Measurements from ENCODE around the gene CPLANE2. TPM values are rescaled to one million over a fixed set of nuclear protein-coding genes. Genes with fewer than 3 reads are reported as not detected.
"Not testable (repeated sequence)": the region's sequence is repeated elsewhere in the genome, so short reads cannot be mapped to it uniquely, and the experiment has no call there.

Gene CPLANE2
- total RNA-seq, 1 experiment from 2014 or later: 8.5 TPM

GRCh38 chr1:16209132-16209846 is 27.7 kb downstream of the CPLANE2 start:
- DNase-seq (ENCODE audit: low spot score): no peak

DNA sequence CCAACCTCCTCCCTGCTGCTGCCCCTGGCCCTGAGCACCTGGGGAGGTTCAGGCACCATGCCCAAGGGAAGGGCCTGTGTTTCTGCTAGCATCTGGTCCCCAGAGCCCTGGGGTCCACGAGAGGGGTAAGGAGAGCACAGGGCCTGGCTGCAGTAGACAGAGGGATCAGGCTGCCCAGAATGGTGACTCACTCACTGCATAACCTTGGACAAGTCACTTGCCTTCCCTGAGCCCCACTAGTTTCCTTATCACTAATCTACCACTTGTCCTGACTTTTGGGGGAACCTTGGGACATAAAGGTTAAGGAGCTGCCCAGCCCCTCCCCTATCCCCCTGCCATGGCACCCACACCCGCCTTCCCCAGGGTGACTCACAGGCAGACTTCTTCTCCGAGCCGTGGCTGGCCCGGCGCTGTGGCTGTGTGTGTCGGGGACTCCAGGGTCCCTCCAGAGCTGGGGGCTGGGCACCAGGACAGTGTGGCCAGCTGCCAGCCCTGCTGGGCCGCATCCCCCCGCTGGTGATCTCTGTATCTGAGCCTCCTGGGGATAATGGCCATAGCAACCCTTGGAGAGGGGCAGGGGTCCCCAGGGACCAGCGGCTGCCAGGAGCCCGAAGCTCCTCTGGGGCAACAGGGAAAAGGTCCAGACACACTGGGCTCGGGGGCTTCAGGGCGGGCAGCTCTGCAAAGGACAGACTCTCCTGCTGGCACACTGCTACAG is 28.6 kb downstream of the CPLANE2 start:
- DNase-seq (ENCODE audit: low spot score): no peak

DNA sequence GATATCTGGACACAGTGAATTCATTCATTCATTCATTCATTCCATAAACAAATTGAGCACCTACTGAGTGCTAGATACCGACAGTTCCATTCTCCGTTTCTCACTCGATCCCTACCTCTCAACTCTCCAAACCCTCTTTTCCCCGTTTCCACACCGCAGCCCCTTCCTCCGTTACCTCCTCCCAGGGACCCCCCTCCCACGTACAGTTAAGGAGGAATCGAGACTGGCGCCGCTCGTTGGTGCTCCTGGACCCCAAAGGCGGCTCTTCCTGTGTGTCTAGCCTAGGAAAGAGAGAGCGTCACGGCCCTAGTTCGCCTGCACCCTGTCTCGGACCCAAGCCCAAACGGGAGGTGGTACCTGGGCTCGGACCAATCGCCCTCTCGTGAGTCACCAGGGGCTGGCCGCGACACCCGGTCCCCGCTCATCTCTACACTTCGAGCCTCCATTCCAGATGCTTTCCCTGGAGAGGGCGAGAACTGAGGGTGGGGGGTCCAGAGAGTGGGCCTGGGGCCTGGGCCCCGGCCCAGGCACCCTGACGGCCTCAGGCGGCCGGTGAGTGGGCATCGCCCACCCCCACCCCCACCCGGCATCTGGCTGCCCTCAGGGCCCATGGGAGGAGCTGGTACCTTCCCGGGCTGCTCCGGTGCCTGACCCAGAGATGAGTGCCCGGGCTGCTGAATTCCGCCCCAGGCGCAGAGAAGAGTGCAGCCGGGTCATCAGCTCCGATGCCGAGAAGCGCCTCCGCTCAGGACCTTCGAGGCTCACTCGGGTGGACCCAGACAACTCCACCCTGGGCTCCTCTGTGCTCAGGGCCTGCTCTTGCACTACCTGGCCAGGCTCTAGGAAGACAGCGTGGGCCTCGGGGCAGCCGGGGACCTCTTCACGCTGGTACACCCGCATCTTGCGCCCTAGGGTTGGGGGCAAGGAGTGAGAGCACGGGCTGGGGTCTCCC is 29.4 kb downstream of the CPLANE2 start:
- DNase-seq (ENCODE audit: low spot score): no peak

- DNase-seq (ENCODE audit: low spot score): peak; percentile 96
Observed at GRCh38 chr1:16206547-16207317, 30.3 kb downstream of the CPLANE2 start.

DNA sequence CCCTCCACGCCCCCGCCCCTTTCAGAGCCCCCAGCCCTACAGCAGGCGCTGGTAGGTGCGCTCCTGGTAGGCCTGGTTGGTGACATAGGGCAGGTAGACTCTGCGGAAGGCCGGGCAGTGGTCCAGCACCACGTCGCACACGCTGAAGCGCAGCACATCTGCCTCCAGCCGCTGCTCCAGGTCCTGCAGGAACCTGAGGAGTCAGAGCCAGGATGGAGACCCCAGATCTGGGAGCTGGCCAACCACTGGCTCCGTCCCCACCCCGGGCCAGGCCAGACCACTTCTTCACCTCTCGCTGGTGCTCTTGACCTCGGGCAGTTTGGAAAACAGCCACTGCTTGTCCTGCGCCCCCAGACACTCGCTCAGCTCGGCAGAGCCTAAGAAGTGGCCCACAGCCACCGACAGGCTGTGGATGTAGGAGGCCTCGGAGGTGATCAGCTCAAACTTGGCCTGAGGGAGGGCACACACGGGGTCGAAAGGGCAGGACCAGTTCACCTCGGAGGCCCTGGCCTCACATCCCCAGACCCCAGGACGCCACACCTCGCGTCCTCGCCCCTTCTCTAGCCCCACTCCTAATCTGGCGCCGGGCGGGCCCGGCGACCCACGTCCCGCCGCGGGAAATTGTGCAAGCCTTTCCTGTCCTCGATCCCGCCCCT is 31.0 kb downstream of the CPLANE2 start:
- DNase-seq (ENCODE audit: low spot score): no peak

DNA sequence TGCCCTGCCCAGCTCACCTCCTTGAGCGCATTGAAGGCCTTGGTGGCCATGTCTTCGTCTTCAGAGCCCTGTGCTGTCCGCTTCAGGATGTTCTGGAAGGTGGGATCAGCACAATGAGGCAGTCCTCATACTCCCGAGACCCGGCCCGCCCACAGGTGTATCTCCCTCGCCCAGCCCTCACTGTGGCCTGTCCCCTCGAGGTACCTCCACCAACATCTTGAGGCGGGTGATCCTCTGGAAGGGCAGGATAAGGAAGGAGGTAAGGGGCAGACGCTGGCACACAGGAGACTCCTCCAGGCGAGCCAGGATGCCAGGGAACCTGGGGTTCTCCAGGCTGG is 31.7 kb downstream of the CPLANE2 start:
- DNase-seq (ENCODE audit: low spot score): no peak

- DNase-seq (ENCODE audit: low spot score): no peak
Observed at GRCh38 chr1:16204634-16205333, 32.2 kb downstream of the CPLANE2 start.

- DNase-seq (ENCODE audit: low spot score): no peak
Observed at GRCh38 chr1:16204216-16204615, 32.8 kb downstream of the CPLANE2 start.

GRCh38 chr1:16203550-16203949 is 33.4 kb downstream of the CPLANE2 start:
- no peak for DNase-seq (ENCODE audit: low spot score)

GRCh38 chr1:16202281-16203210 is 34.4 kb downstream of the CPLANE2 start:
- DNase-seq (ENCODE audit: low spot score): no peak

DNA sequence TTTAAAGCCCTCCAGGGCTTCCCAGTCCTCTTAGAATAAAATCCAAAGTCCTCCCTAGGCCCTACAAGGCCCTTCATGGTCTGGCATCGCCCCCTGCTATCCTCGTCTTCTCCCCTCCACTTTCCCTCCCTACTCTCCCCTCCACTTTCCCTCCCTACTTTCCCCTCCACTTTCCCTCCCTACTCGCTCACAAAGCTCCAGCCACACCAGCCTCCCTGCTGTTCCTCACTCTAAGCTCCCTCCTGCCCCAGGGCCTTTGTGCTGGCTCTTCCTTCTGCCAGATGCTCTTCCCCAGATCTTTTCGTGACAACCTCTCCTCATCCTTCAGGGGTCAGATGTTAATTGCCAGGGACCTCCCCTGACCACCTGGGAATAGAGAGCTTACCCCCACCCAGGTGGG is 37.3 kb downstream of the CPLANE2 start:
- DNase-seq (ENCODE audit: low spot score): no peak

GRCh38 chr1:16199157-16199501 is 37.9 kb downstream of the CPLANE2 start:
- no peak for DNase-seq (ENCODE audit: low spot score)

- DNase-seq (ENCODE audit: low spot score): no peak
Observed at GRCh38 chr1:16198444-16199156, 38.4 kb downstream of the CPLANE2 start.

- no peak for DNase-seq (ENCODE audit: low spot score)
Observed at GRCh38 chr1:16196874-16197273, 40.1 kb downstream of the CPLANE2 start.

GRCh38 chr1:16196139-16196538 is 40.8 kb downstream of the CPLANE2 start:
- DNase-seq (ENCODE audit: low spot score): not testable (repeated sequence)

DNA sequence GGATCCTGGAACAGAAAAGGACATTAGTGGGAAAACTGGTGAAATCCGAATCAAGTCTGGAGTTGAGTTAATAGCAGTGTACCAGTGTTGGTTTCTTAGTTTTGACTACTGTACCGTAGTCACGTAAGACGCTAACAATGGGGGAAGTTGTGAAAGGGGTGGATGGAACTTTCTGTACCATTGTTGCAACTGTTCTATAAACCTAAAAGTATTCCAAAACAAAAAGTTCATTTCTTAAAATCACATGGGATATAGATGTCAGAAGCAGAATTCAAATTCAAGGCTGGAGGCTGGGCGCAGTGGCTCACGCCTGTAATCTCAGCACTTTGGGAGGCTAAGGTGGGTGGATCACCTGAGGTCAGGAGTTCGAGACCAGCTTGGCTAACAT is 41.5 kb downstream of the CPLANE2 start:
- DNase-seq (ENCODE audit: low spot score): no peak

DNA sequence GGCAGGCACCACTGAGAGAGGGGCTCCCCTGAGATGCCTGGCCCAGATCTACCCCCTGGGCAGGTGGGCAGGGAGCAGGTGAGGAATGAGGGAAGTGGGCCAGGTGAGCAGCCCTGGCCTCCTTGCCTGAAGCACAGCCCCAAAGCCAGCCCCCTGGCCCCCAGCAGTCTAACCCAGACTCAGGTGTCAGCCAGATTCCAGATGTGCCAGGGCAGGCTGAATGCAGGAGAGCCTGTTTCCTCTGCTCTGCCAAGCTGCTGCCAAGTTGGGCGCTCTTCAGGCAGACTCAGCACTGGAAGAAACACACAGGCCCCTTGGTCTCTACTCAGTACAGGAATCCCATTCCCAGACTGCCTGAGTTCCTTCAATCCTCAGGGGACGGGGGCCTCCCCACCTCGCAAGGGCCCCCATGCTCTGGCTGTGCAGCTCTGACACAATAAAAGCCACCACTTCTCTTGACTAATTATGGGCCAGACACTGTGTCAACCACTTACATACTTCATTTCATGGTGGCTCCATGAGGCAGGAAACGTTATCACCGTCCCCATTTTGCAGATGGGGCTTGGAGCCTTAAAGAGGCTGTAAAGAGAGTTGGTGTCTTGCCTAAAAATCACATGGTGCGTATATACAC is 45.0 kb downstream of the CPLANE2 start:
- DNase-seq (ENCODE audit: low spot score): no peak

GRCh38 chr1:16191309-16191708 is 45.7 kb downstream of the CPLANE2 start:
- DNase-seq (ENCODE audit: low spot score): no peak

All from H4 (cell line).